Central memory CD8-positive, alpha-beta T cell (primary cell): ENCODE results near the gene WDFY1.
"Not testable (repeated sequence)": the region's sequence is repeated elsewhere in the genome, so short reads cannot be mapped to it uniquely, and the experiment has no call there.

Source experiments
- ATAC-seq: fragments of 150-1000 bp; cut with Tn5 transposase; replicated peaks from 2 replicates; pipeline ENCODE4 v1.10.0; 2022; ENCODE audit warnings: mild to moderate bottlenecking, moderate FRiP score, moderate number of reproducible peaks; ENCODE audit not compliant: poor library complexity, severe bottlenecking; ENCODE audit errors: extremely low read depth
- DNase-seq, 2 donors: peaks; one replicate each; pipeline ENCODE4 v3.0.0; 2021; ENCODE audit warnings: low spot score in 2 of 2
- H3K27ac Mint-ChIP-seq: one replicate; pipeline ENCODE4 v1.8.0; 2022; ENCODE audit warnings: low read depth, mild to moderate bottlenecking, moderate library complexity, mixed read lengths
- H3K27me3 Mint-ChIP-seq: one replicate; pipeline ENCODE4 v1.8.0; 2022; ENCODE audit warnings: mixed read lengths
- H3K36me3 Mint-ChIP-seq: one replicate; pipeline ENCODE4 v1.8.0; 2022; ENCODE audit warnings: mild to moderate bottlenecking, moderate library complexity, mixed read lengths; ENCODE audit not compliant: insufficient read depth
- H3K4me1 Mint-ChIP-seq: one replicate; pipeline ENCODE4 v1.8.0; 2022; ENCODE audit warnings: mixed read lengths
- H3K4me3 Mint-ChIP-seq: one replicate; pipeline ENCODE4 v1.8.0; 2022; ENCODE audit warnings: mild to moderate bottlenecking, moderate library complexity, mixed read lengths
- H3K9me3 Mint-ChIP-seq: one replicate; pipeline ENCODE4 v1.8.0; 2022; ENCODE audit warnings: mixed read lengths

The WDFY1 gene

GRCh38 chr2:223952280-223952968 lies 7.3 kb upstream of the WDFY1 start:
- no peak overlapping the region for H3K4me3 Mint-ChIP-seq
- DNase-seq (no peak), ATAC-seq (no peak)
- peaks cover 17% of the 10 kb centered on the region for H3K4me1 Mint-ChIP-seq
- no peaks in the 10 kb centered on the region for H3K27me3 Mint-ChIP-seq
- peaks cover 9% of the 10 kb centered on the region for H3K36me3 Mint-ChIP-seq
- no peaks in the 10 kb centered on the region for H3K9me3 Mint-ChIP-seq
- H3K27ac Mint-ChIP-seq, result no peak overlapping the region

DNA sequence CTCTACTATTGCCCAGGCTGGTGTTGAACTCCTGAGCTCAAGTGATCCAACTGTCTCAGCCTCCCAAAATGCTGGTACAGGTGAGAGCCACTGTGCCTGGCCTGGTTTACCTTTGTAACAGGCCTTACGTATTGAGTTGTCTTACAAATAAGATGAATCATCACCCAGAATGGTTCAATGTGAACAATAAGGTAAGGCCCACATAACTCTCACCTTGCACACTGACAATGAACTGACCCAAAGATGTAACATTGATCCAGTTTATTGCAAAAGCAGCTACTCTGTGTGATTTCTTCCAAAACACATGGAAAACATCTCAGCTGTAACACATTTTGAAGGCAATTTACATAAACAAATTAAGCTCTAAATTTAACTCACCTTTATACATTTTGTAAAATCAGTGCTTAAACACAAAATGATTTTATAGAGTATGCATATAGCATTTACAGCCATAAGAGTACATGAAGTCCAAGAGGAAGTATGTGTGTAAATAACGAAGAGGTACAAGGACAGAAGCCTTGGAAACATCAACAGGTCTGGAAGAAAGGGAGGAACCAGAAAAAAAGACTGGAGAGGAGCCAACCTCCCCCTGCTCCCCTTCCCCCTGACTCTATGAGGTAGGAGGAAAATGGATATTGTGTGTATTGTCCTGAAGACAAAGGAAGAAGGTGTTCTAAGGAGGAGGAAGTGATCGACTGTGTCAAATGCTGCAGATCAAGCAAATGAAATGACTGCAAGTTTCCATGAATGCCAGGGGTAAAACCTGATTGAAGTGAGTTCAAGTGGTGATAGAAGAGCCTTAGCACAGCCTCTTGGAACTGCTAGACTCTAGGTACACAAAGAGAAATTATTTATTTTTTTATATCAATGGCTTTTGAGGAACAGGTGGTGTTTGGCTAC lies 5.6 kb upstream of the WDFY1 start:
- Mint-ChIP-seq H3K4me1 (peaks cover 19% of the 10 kb centered on the region), H3K4me3 (no peak overlapping the region), H3K27ac (no peak overlapping the region), H3K9me3 (no peaks in the 10 kb centered on the region), H3K27me3 (no peaks in the 10 kb centered on the region), H3K36me3 (peaks cover 4% of the 10 kb centered on the region)
- ATAC-seq, result no peak
- DNase-seq, result no peak

DNA sequence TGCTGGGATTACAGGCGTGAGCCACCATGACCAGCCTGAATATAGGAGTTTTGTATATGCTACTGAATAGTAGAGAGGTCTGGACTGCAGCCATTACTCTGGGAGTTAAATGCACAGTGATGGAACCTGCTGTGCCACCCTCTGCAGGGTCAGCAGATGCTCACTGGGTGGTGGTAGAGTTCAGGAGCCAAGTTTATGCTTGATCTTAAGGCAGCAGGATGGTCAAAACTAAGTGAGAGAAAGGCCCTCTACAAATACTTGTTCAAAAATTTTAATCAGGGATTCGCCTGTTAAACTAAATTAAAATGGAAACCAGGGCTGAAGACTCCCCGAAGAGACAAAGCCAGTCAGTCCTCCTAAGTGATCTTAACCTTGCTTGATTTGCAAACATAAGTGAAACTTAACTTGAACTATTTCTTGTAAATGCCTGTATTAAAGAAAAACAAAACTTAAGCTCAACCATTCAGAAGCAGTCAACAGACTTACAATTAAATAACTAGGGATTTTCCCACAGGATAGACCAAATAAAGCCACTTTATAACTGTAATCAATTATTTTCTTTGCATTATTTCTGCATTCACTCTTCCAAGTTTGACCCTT lies 4.2 kb upstream of the WDFY1 start:
- ATAC-seq (no peak), DNase-seq (no peak)
- peaks cover 29% of the 10 kb centered on the region for H3K4me1 Mint-ChIP-seq
- no peaks in the 10 kb centered on the region for H3K27me3 Mint-ChIP-seq
- H3K9me3 Mint-ChIP-seq, result no peaks in the 10 kb centered on the region
- H3K4me3 Mint-ChIP-seq, result no peak overlapping the region
- H3K36me3 Mint-ChIP-seq, result peaks cover 5% of the 10 kb centered on the region
- no peak overlapping the region for H3K27ac Mint-ChIP-seq

DNA sequence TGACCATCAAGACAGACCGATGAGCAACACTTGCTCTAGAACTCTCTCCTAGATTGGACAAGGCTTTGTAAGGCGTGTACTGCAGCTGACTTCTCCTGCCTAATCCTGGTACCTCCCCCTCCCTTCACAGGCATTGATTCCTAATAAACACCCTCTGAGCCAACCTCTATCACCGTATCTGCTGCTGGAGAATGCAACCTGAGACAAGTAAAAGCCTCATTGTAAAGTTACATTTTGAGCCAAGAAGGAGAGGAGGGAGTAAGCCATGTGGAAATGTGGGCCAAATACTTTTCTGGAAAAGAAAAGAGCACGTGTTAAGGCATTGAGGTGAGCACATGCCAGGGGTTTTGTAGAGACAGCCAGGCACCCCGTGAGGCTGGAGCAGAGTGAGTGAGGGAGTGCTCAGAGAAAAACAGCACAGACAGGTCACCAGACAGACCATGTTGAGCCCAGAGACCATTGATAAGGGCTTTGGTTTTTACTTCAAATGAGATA lies 2.6 kb upstream of the WDFY1 start:
- Mint-ChIP-seq H3K9me3 (no peaks in the 10 kb centered on the region), H3K36me3 (peaks cover 7% of the 10 kb centered on the region), H3K27ac (no peak overlapping the region), H3K27me3 (no peaks in the 10 kb centered on the region), H3K4me3 (no peak overlapping the region), H3K4me1 (peaks cover 44% of the 10 kb centered on the region)
- DNase-seq (no peak), ATAC-seq (no peak)

DNA sequence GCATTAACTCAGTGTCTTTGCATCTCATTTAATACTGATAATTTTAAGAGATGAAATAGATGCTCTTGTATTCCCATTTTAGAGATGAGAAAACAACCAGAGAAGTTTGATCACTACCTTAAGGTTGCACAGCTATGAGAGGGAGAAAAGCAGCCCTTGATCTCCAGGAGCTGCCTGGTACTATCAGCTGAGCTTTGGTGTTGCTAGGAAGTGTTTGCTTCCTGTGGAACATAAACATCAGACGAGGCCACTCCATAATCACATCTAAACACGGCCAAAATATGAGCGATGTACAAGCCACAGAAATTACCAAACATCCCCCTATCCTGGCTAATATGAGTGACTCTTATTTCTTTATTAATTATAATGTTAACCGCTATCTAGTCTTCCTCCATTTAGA lies 620 bp upstream of the WDFY1 start:
- peaks cover 52% of the 10 kb centered on the region for H3K4me1 Mint-ChIP-seq
- DNase-seq (no peak), ATAC-seq (no peak)
- H3K36me3 Mint-ChIP-seq, result peaks cover 13% of the 10 kb centered on the region
- no peaks in the 10 kb centered on the region for H3K27me3 Mint-ChIP-seq
- H3K4me3 Mint-ChIP-seq, result peak overlapping the region; percentile 90
- no peaks in the 10 kb centered on the region for H3K9me3 Mint-ChIP-seq
- peak overlapping the region; percentile 89 for H3K27ac Mint-ChIP-seq

- Mint-ChIP-seq H3K9me3 (no peaks in the 10 kb centered on the region), H3K27ac (peak overlapping the region; percentile 89), H3K4me1 (peaks cover 57% of the 10 kb centered on the region), H3K27me3 (no peaks in the 10 kb centered on the region), H3K36me3 (peaks cover 11% of the 10 kb centered on the region), H3K4me3 (peak overlapping the region; percentile 90)
- DNase-seq (no peak), ATAC-seq (no peak)
Measured at GRCh38 chr2:223944166-223944702, 901 bp downstream of the WDFY1 start.

GRCh38 chr2:223943561-223944008 lies 1.6 kb downstream of the WDFY1 start:
- Mint-ChIP-seq H3K36me3 (peaks cover 11% of the 10 kb centered on the region), H3K4me3 (peak overlapping the region; percentile 90), H3K9me3 (no peaks in the 10 kb centered on the region), H3K27ac (peak overlapping the region; percentile 89), H3K4me1 (peaks cover 59% of the 10 kb centered on the region), H3K27me3 (no peaks in the 10 kb centered on the region)
- DNase-seq (no peak), ATAC-seq (no peak)

DNA sequence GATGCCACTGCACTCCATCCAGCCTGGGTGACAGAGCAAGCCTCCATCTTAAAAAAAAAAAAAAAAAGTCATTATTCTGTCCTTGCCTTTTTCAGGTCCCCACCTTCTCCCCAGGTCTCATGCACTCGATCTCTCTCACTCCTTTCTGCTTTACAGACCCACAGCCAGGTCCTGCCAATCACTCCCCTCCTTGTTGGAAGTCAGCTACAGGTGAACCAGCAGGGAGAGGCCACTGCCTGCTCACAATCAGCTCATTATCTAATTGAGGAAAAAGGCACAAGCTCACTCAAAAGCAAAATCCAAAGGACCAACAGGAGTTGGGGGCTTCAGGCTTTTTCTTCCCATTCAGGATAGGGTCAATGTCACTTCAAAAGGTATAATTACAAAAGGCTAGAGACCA lies 2.0 kb downstream of the WDFY1 start:
- Mint-ChIP-seq H3K36me3 (peaks cover 11% of the 10 kb centered on the region), H3K4me1 (peaks cover 59% of the 10 kb centered on the region), H3K27me3 (no peaks in the 10 kb centered on the region), H3K4me3 (peak overlapping the region; percentile 90), H3K27ac (no peak overlapping the region), H3K9me3 (no peaks in the 10 kb centered on the region)
- DNase-seq (no peak), ATAC-seq (no peak)

DNA sequence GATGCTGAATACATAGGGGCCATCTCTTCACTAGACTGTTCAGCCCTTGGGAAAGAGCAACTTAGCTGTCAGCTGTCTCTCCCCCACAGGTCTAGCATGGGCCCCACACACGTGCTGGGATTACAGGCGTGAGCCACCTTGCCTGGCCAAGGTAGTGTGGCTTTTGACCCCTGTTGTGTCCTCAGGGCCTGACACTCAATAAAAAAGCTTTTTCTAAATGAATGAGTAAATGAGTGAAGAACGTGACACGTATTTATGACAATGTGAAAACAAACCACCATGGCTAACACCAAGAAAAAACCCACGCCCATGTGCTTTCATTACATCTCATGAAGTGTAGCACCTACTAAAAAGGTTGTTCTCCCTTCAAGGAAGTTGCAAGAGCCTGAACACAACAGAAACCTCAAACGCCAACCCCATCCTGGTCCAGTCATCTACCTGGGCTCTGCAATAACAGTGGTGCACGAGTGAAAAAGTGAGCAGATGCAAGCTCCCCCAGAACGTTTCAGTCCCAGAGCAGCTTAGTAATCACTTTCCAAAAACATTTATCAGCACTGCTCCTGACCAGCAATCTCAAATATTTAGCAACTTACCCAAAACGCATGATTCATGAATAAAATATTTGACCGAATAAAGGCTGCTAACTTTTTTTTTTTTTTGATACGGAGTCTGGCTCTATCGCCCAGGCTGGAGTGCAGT lies 3.4 kb downstream of the WDFY1 start:
- Mint-ChIP-seq H3K36me3 (peaks cover 11% of the 10 kb centered on the region), H3K27ac (peak overlapping the region; percentile 64), H3K27me3 (no peaks in the 10 kb centered on the region), H3K4me3 (peak overlapping the region; percentile 61), H3K9me3 (no peaks in the 10 kb centered on the region), H3K4me1 (peaks cover 61% of the 10 kb centered on the region)
- ATAC-seq (peak; percentile 84), DNase-seq (peak in 1 of 2 donors; percentile 62)

- not testable (repeated sequence) for H3K27me3 Mint-ChIP-seq, H3K27ac Mint-ChIP-seq, DNase-seq, ATAC-seq, H3K4me3 Mint-ChIP-seq, H3K9me3 Mint-ChIP-seq
- H3K36me3 Mint-ChIP-seq, result peaks cover 13% of the 10 kb centered on the region
- H3K4me1 Mint-ChIP-seq, result peaks cover 63% of the 10 kb centered on the region
Measured at GRCh38 chr2:223939438-223939837, 5.7 kb downstream of the WDFY1 start.

DNA sequence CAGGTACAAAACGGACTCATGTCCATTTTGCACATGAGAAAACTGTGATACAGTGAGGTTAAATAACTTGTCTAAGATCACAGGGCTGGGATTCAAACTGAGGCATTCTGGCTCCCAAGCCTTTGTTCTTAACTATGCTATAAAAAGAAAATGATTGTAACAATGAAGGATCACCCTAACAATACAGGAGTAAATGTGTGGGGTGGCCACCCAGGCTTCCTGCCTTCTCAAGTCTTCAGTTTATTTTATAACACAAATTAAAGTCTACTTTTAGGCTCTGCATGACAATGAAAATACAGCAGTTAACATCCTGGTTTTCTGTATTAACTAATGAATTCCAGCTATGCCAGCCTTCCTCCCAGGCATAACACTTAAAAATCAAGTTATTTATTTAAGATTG lies 7.6 kb downstream of the WDFY1 start:
- no peak for ATAC-seq
- H3K4me3 Mint-ChIP-seq, result no peak overlapping the region
- H3K27ac Mint-ChIP-seq, result no peak overlapping the region
- H3K27me3 Mint-ChIP-seq, result no peaks in the 10 kb centered on the region
- peaks cover 54% of the 10 kb centered on the region for H3K4me1 Mint-ChIP-seq
- peaks cover 10% of the 10 kb centered on the region for H3K36me3 Mint-ChIP-seq
- no peak for DNase-seq
- H3K9me3 Mint-ChIP-seq, result no peaks in the 10 kb centered on the region

GRCh38 chr2:223936862-223937326 lies 8.2 kb downstream of the WDFY1 start:
- DNase-seq (no peak), ATAC-seq (no peak)
- no peak overlapping the region for H3K27ac Mint-ChIP-seq
- no peak overlapping the region for H3K4me3 Mint-ChIP-seq
- no peaks in the 10 kb centered on the region for H3K27me3 Mint-ChIP-seq
- peaks cover 52% of the 10 kb centered on the region for H3K4me1 Mint-ChIP-seq
- peaks cover 10% of the 10 kb centered on the region for H3K36me3 Mint-ChIP-seq
- H3K9me3 Mint-ChIP-seq, result no peaks in the 10 kb centered on the region
